NCI-H146 treated with DMSO at 0.1 percent for 48 hours (cell line): ENCODE measurements around the gene BCL11B.
"Not testable (repeated sequence)": the region's sequence is repeated elsewhere in the genome, so short reads cannot be mapped to it uniquely, and the experiment has no call there.

Experiments used
- DNase-seq: peaks from one replicate; lab custom pipeline; 2025; ENCODE audit not compliant: unreplicated experiment; lab: John Stamatoyannopoulos, UW

The BCL11B gene

GRCh38 chr14:99242238-99242637 lies 29.8 kb downstream of the BCL11B start:
- no peak for DNase-seq

DNA sequence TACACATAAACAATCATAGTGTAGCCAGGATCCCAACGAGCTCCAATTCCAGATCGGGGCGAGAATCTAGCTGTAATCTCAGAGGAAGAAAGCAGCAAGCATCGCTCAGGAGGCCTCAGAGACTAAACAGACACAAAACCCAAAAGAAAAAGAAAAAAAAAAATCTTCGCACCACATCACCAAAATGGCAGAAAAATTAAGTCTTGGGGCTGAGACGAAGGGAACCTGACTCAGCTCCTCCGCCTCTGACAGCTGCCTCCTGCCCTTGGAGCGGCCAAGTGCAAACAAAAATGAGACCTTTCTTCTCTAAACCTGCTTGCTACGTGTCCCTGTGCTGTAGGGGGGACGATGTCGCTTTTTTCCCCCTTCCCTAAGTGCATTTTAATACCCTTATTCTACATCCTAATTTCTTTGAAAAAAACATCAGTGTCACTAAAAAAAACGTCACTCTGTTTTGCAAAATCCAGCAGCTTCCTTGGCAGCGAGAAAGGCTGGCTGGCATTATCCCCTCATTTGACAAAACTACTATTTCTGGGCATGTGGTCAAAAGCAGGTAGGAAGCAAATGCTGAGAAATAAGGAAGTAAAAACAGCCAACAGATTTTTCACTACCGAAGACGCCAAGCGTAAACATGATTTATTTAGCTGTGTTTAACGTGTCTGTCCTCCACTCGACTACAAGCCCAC lies 30.5 kb downstream of the BCL11B start:
- no peak for DNase-seq

DNA sequence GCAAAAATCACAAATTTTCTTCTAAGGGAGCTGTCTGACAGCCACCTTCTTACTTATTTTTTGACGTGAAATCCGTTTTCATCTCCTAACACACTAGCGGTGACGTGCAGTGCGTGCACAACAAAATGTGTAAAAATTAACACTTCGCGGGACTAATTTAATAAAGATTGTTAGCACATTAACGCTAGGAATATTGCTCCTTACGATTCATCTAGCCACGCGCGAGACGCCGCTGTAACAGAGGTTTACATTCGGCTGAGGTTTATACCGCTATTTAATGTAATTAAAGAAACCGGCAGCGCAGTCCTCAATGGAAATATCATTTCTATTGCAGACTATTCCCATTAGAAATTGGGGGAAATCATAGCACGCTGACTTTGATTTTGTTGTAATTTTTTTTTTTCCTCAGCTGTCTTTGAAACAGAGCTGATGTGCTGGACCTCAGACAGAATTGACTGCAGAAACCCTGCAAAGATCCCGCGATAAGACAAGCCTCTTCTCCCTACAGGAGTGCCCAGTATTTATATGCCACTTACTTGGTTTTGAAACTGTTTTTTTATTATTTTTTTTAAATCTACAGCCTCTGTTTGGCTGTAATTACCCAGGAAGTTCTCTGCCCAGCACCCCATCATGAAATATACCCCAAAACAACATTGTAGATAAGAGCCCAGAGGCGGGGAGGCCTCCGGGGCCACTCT lies 31.2 kb downstream of the BCL11B start:
- DNase-seq, result no peak

GRCh38 chr14:99239661-99240092 lies 32.3 kb downstream of the BCL11B start:
- no peak for DNase-seq

- DNase-seq, result no peak
These were observed 33.8 kb downstream of the BCL11B start for GRCh38 chr14:99238216-99238615.

DNA sequence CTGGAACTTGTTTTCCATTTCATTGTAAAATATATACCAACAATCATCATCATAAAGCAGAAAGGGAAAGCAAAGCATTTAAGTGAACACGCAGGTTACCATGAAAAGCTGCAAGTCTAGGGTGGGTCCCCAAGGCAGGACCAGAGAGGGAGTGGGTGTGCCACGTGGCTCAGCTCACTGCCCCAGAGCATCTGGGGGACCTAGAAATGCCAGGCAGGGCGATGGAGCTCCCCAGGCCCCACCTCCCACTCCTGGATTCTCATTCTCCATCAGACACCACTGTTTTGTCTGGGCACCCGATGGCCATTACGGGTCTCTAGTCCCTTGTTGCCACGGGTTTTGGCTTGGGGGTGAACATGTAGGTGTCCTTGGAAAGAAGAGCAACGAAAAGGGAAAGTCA lies 34.7 kb downstream of the BCL11B start:
- DNase-seq, result no peak

GRCh38 chr14:99236386-99237138 lies 35.4 kb downstream of the BCL11B start:
- DNase-seq, result no peak

DNA sequence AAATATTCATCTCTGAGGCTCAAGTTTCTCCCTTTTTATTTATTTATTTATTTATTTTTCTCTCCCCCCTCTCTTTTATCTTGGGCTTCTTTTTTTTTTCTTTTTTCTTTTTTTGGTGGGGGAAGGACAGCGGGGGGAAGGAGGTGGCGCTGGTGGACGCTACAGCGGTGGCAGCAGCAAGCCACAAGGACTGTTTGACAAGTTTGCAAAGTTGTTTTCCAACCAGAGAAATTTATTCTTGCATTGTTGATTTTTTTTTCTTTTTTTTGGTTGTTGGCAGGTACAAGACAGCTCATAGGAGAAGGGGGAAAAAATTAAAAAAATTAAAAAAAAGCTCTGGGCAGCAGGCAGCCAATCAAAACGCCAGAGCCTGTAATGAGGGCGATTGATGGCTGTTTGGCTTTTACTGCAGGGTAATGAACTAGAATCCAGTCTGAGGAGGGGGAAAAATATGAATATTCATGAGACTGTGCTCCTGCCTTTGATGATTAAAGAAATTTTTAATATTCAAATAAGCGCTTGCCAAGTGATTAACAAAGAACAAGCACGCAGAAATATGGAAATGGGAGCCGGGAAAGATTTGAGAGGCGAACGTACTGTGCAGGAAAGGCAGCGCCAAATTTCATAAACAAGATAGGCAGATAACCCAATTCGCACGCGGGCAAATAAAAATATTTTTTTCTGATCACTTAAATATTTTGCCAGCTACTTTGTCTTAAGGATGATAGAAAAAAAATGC lies 36.2 kb downstream of the BCL11B start:
- DNase-seq, result no peak

GRCh38 chr14:99234961-99235571 lies 36.9 kb downstream of the BCL11B start:
- DNase-seq, result no peak

- DNase-seq, result no peak
These were observed 37.6 kb downstream of the BCL11B start for GRCh38 chr14:99234355-99234754.

- DNase-seq, result no peak
These were observed 38.6 kb downstream of the BCL11B start for GRCh38 chr14:99233222-99234035.

DNA sequence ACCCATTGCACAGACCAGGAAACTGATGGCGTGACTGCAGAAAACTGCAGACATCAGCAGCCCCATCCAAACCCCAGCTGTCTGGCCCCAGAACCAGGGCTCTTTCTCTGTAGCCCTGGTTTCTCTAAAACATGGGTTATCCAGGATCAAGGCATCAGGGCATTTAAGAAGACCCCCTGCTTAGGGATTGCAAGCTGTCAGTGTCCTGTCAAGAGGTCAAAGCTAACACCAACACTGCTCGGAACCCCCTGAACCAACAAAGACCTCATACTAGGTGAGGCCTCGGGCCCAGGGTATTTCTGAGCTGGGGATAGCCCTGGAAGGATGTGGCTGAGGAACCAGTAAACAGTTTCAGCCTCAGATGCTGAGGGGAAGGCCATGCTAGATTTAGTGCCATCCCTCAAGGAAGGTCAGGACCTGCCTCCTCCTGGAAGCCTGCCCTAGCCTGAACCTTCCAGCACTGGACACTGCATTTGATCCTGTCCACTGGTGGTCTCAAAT lies 39.2 kb downstream of the BCL11B start:
- DNase-seq, result no peak

GRCh38 chr14:99231850-99232713 lies 39.9 kb downstream of the BCL11B start:
- DNase-seq, result no peak

DNA sequence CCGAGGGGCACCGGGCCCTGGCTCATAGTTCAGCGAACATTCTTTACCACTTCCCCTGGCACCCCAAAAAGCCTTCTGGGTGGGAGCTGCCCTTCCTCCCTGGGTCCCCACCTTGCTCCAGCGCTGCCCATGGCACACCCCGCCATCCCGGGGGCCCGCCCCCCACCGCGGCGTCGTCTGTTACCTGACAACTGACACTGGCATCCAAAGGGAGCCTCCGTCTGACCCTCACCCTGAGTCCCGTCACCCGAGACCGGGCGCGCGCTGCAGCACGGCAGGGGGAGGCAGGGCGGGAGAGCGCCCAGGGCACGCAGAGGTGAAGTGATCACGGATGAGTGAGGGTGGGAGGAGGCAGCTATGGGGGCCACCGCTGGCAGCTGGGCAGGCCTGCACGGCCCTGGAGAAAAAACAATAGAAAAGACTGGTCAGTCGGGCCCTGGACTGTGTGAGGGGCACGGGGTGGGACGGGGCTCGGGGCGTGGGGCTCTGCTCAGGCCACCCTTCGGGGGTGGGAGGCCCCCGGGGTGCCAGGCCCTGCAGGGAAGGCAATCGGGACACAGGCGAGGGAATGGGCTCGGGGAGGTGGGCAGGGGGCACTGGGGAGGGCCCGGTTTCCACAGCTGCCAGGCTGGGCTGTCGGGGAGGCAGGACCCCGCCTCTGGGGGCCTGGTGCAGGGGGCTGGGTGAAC lies 40.7 kb downstream of the BCL11B start:
- DNase-seq, result no peak

- DNase-seq, result no peak
These were observed 41.5 kb downstream of the BCL11B start for GRCh38 chr14:99230208-99231151.

GRCh38 chr14:99229654-99230207 lies 42.3 kb downstream of the BCL11B start:
- no peak for DNase-seq

DNA sequence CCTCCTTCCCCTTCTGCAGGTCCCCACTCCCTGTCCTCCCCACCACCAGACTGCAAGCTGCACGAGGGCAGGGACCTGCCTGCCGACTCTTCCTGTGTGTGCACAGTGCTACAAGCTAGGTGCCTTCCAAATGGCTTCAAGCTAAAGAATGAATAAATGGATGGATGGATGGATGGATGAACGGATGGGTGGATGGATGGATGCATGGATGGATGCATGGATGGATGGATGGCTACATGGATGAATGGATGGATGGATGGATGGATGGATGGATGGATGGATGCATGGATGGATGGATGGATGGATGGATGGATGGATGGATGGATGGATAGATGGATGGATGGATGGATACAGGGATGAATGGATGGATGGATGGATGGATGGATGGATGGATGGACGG lies 43.2 kb downstream of the BCL11B start:
- DNase-seq, result not testable (repeated sequence)
